ENCODE measurements around the gene HABP4.

GRCh38 chr9:96484521-96484931, 34.6 kb downstream of the HABP4 start:
- no peak for TF ChIP-seq SMC3 (IDR thresholded peaks at IDR 0.05; ENCODE audit: low read depth, low read length)
- no peak for TF ChIP-seq RFX5 (IDR thresholded peaks at IDR 0.05; ENCODE audit: low read depth, low read length)
- TF ChIP-seq, protein P1, sequence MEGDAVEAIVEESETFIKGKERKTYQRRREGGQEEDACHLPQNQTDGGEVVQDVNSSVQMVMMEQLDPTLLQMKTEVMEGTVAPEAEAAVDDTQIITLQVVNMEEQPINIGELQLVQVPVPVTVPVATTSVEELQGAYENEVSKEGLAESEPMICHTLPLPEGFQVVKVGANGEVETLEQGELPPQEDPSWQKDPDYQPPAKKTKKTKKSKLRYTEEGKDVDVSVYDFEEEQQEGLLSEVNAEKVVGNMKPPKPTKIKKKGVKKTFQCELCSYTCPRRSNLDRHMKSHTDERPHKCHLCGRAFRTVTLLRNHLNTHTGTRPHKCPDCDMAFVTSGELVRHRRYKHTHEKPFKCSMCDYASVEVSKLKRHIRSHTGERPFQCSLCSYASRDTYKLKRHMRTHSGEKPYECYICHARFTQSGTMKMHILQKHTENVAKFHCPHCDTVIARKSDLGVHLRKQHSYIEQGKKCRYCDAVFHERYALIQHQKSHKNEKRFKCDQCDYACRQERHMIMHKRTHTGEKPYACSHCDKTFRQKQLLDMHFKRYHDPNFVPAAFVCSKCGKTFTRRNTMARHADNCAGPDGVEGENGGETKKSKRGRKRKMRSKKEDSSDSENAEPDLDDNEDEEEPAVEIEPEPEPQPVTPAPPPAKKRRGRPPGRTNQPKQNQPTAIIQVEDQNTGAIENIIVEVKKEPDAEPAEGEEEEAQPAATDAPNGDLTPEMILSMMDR (conservative IDR thresholded peaks at IDR 0.05; ENCODE audit: low read depth, low read length) = no peak
